HEK293 (cell line): ENCODE data around the gene STARD3.

Source experiments
- CTCF ChIA-PET: fragments of 350-600 bp; formaldehyde crosslinking; extraction: SDS; loops from one replicate; lab custom pipeline; 2021; ENCODE audit warnings: antibody characterized with exemption; lab: Yijun Ruan, JAX
- POLR2A ChIA-PET: fragments of 300-600 bp; formaldehyde crosslinking; extraction: SDS; loops from one replicate; lab custom pipeline; 2020; ENCODE audit warnings: antibody characterized with exemption, inconsistent platforms; lab: Yijun Ruan, JAX
- H3K27ac ChIP-seq: fragments of 200-500 bp; sonication (Bioruptor generic); 2 replicates; pipeline ENCODE4 v1.5.1; 2014; ENCODE audit warnings: low read depth, low read length, control low read depth, inconsistent platforms; ENCODE audit errors: extremely low read depth
- H3K36me3 ChIP-seq, 2 experiments: fragments of 200-500 bp in 1 of 2; sonication (Bioruptor generic) in 1 of 2; 1 replicate in 1 of 2; 2 replicates in 1 of 2; pipeline ENCODE4 v1.5.1; 2014 to 2017; ENCODE audit warnings: inconsistent platforms in 2 of 2, low read length in 2 of 2; ENCODE audit not compliant: control insufficient read depth in 2 of 2, insufficient read depth in 1 of 2
- H3K4me1 ChIP-seq: fragments of 200-500 bp; sonication (Bioruptor generic); 2 replicates; pipeline ENCODE4 v1.5.1; 2014; ENCODE audit warnings: mild to moderate bottlenecking, low read length, inconsistent platforms; ENCODE audit not compliant: control insufficient read depth, insufficient read depth
- H3K4me3 ChIP-seq: 2 replicates; pipeline ENCODE4 v1.5.1; 2011; ENCODE audit warnings: low read depth, mild to moderate bottlenecking, control low read depth, low read length, moderate library complexity
- H3K9me3 ChIP-seq: fragments of 200-500 bp; sonication (Bioruptor generic); 2 replicates; pipeline ENCODE4 v1.5.1; 2014; ENCODE audit warnings: low read depth, low read length, inconsistent platforms; ENCODE audit not compliant: control insufficient read depth, insufficient read depth
- BCL6B ChIP-seq: fragments of 450-650 bp; formaldehyde crosslinking; IDR thresholded peaks from 2 replicates; pipeline ENCODE4 v1.5.1; 2017; ENCODE audit warnings: missing biosample characterization, missing genetic modification characterization
- CTCF ChIP-seq: fragments of 450-650 bp; formaldehyde crosslinking; IDR thresholded peaks from 2 replicates; pipeline ENCODE4 v1.5.1; 2016; ENCODE audit warnings: missing biosample characterization, missing genetic modification characterization
- RBAK ChIP-seq: fragments of 450-650 bp; formaldehyde crosslinking; IDR thresholded peaks from 2 replicates; pipeline ENCODE4 v1.5.1; 2016; ENCODE audit warnings: missing biosample characterization, missing genetic modification characterization
- ZBTB26 ChIP-seq: fragments of 450-650 bp; formaldehyde crosslinking; optimal IDR thresholded peaks from 2 replicates; pipeline ENCODE3; 2016; ENCODE audit warnings: missing biosample characterization, mild to moderate bottlenecking, missing genetic modification characterization
- ZNF140 ChIP-seq: fragments of 450-650 bp; formaldehyde crosslinking; IDR thresholded peaks from 2 replicates; pipeline ENCODE4 v1.5.1; 2016; ENCODE audit warnings: missing biosample characterization, missing genetic modification characterization
- ZNF148 ChIP-seq: fragments of 450-650 bp; formaldehyde crosslinking; IDR thresholded peaks from 2 replicates; pipeline ENCODE4 v1.5.0; 2017; ENCODE audit warnings: missing biosample characterization, missing genetic modification characterization, borderline replicate concordance
- ZNF23 ChIP-seq: fragments of 450-650 bp; formaldehyde crosslinking; IDR thresholded peaks from 2 replicates; pipeline ENCODE4 v1.5.1; 2016; ENCODE audit warnings: missing biosample characterization, missing genetic modification characterization, borderline replicate concordance
- ZNF341 ChIP-seq: fragments of 450-650 bp; formaldehyde crosslinking; IDR thresholded peaks from 2 replicates; pipeline ENCODE4; 2016; ENCODE audit warnings: low read depth, missing biosample characterization, missing genetic modification characterization
- ZNF426 ChIP-seq: fragments of 450-650 bp; formaldehyde crosslinking; IDR thresholded peaks from 2 replicates; pipeline ENCODE4 v1.5.1; 2017; ENCODE audit warnings: missing biosample characterization, missing genetic modification characterization, mild to moderate bottlenecking, inconsistent platforms, moderate library complexity
- ZNF449 ChIP-seq: fragments of 450-650 bp; formaldehyde crosslinking; IDR thresholded peaks from 2 replicates; pipeline ENCODE4 v1.5.1; 2017; ENCODE audit warnings: missing biosample characterization, mild to moderate bottlenecking, missing genetic modification characterization, moderate library complexity
- ZNF747 ChIP-seq: fragments of 450-650 bp; formaldehyde crosslinking; IDR thresholded peaks from 2 replicates; pipeline ENCODE4 v1.5.1; 2016; ENCODE audit warnings: missing biosample characterization, missing genetic modification characterization

Gene STARD3

GRCh38 chr17:39660397-39661385 is 23.7 kb downstream of the STARD3 start:
- POLR2A ChIA-PET, result no interaction called here
- H3K36me3 ChIP-seq, result peaks cover 3 to 61% of the 10 kb centered on the region in 2 experiments; a peak in 1 of 3 replicates

More at GRCh38 chr17:39660397-39661385, 23.7 kb downstream of the STARD3 start:
- no peak overlapping the region for H3K4me3 ChIP-seq
- peaks cover 9% of the 10 kb centered on the region; the same call in 1 of the 2 replicates for H3K4me1 ChIP-seq
- CTCF ChIA-PET, result interaction anchor here (0.6 to 1.9 kb wide), 7 partner anchors 8 to 116 kb away, joined by 3 to 10 read pairs (median 5); partner anchors contain the start of gene PNMT
- no peak overlapping the region for H3K27ac ChIP-seq
- H3K9me3 ChIP-seq, result no peaks in the 10 kb centered on the region
- TF ChIP-seq RBAK (tag by site-specific recombination) (no peak), ZNF426 (tag by site-specific recombination) (no peak), CTCF (no peak), ZNF148 (tag by site-specific recombination) (no peak), BCL6B (tag by site-specific recombination) (no peak), ZNF140 (tag by site-specific recombination) (no peak), ZNF747 (tag by site-specific recombination) (no peak), ZBTB26 (tag by site-specific recombination) (no peak), ZNF341 (tag by site-specific recombination) (no peak), ZNF449 (tag by site-specific recombination) (no peak), ZNF23 (tag by site-specific recombination) (no peak)
